ENCODE measurements around the gene DCDC2C.

The DCDC2C gene

DNA sequence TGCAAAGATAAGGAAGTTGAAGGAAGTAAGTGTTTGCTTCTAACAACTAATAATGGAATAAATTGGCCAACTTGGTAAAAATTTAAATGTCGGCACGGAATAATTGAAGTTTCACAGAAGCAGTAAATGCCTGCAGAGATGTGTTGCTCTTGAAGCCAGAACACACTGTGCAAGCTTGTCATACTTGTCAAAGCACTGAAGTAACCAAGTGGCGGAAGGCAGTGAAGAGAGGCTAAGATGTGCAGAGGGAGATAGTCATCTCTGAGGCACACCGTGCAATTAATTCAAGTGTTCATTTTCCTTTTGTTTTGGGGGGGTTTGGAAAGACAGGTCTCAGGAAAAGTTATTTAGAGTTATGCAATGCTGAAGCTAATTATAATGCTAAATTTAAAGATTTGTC lies 5.2 kb downstream of the DCDC2C start:
- no peak for DNase-seq (ENCODE audit: low read depth in 4 of 4, low spot score in 1 of 4)

DNA sequence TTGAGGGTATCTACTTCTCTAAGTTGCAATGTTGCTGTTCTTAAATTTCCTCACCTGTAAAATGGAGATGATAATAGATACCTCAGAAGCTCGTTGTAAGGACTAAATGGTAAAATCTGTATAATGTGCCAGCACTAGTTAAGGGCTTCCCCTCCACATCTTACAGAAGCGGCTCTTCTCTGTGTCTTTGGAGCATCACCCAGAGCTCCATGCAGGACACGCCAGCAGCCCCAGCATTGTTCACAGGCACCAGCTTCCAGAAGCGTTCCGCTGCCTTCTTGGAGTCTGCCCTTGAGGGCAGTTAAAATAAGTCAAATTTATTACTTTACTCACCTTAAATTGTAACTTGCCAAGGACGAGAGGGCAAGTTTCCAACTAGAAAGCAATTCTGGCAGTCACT lies 5.8 kb downstream of the DCDC2C start:
- no peak for DNase-seq (ENCODE audit: low read depth in 4 of 4, low spot score in 1 of 4)

DNA sequence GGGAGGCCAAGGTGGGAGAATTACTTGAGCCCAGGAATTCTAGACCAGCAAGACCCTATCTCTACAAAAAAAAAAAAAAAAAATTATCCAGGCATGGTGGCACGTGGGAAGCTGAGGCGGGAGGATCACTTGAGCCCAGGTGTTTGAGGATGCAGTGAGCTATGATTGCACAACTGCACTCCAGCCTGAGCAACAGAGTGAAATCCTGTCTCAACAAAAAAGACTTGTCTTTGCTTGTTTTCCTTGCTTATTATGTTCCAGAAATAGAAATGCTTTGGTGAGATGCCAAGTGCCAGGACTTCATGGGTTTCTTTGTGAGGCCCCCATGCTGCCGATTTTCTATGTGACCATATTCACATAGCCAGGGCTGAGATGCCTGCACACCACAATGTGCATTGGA lies 9.0 kb downstream of the DCDC2C start:
- DNase-seq (ENCODE audit: low read depth in 4 of 4, low spot score in 1 of 4): no peak

DNA sequence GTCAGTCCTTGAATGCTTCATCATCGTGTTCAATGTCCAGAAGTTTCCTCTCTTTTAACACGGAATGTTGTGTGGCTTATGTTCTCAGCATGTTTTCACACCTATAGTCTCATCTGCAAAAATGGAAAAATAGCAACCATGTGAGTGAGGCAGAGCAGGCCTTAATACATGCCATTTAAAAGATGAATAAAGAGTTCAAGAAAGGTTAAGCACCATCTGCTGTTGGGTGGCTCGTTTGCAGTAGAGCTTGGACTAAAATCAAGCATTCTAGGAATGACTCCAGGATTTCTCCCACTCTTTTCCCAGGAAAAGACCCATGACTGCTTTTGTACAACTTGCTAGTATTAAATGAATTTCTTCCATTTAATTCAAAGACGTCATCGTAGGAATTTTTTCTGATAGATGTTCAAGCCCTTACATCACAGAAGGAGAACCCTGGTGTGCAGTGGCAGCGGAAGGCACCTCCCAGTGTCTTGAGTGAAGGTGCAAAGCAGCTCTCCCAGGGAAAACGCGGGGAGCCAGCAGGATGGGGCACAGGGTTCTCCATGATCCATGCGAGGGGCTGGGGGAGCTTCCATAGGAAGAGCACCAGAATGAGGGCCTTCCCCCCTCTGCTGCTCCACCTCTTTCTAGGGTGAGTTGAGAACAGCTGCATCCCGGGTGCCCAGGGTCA lies 9.6 kb downstream of the DCDC2C start:
- DNase-seq (ENCODE audit: low read depth in 4 of 4, low spot score in 1 of 4): no peak

DNA sequence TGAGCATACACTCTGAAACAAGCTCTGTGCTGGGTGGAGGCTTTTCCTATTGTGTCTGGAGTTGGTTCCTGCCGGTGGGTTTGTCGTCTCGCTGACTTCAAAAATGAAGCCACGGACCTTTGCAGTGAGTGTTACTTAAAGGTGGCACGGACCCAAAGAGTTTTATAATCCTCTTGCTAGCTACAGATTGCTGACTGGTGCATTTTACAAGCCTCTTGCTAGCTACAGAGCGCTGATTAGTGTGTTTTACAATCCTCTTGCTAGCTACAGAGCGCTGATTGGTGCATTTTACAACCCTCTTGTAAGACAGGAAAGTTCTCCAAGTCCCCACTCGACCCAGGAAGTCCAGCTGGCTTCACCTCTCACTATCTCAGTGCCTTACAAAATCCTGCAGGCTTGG lies 15.3 kb downstream of the DCDC2C start:
- DNase-seq (ENCODE audit: low read depth in 4 of 4, low spot score in 1 of 4): no peak

DNA sequence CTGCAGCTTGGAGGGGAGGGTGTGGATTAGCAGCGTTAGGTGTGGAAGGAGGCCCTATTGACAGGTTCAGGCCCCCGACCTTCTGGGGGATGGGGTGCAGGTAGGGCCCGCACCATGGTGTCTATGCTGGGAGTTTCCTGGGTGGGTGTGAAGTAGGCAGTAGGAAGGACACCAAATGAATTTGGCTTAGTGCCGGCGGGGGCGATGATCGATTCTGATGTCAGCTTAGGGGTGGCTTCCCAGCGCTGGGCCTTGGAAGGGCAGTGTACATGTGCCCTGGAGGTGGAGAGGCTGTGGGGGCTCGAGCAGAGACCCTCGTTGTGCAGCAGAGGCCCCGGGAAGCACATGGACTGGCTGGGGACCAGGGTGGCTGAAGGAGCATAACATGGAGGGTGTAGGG lies 21.6 kb downstream of the DCDC2C start:
- DNase-seq (ENCODE audit: low read depth in 4 of 4, low spot score in 1 of 4): no peak

DNA sequence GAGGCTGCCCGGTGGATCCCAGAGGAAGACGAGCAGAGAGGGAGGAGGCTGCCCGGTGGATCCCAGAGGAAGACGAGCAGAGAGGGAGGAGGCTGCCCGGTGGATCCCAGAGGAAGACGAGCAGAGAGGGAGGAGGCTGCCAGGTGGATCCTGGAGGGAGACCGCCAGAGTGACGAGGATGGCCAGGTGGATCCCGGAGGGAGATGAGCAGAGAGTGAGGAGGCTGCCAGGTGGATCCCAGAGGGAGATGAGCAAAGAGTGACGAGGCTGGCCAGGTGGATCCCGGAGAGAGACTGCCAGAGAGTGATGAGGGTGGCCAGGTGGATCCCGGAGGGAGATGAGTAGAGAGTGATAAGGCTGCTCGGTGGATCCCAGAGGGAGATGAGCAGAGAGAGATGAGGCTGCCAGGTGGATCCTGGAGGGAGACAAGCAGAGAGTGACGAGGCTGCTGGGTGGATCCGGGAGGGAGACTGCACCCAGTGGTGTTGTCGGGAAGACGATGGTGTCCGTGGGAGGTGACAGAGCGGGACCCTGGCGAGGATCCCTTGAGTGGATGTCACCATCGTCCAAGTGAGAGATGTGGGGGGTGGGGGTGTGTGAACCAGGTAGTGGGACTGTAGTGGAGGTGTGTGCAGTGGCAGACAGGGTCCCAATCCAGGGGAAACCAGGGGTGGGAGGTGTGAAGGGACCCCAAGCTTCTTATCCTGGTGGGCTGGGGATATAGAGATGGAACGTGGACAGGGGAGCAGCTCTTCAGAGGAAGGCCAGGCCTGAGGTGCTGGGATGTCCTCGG lies 22.3 kb downstream of the DCDC2C start:
- DNase-seq (ENCODE audit: low read depth in 4 of 4, low spot score in 1 of 4): no peak

DNA sequence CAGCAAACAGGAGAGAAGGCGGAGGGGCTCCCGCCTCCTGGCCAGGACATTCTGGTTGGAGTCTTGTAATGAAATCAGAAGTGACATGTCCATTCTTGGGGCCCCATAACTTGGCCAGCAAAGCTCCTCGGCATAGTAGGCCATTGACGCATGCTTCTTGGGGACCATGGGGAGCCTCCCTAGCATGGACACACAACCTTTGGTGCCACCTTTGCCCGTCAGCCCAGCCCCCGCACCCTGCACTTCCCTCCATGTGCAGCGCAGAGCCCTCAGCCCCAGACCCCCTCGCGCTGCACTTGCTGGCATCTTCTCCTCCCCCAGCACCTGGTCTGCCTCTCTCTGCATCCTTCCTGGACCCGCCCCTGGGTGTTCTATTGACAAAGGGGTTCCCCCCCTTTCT lies 23.1 kb downstream of the DCDC2C start:
- DNase-seq (ENCODE audit: low read depth in 4 of 4, low spot score in 1 of 4): no peak

DNA sequence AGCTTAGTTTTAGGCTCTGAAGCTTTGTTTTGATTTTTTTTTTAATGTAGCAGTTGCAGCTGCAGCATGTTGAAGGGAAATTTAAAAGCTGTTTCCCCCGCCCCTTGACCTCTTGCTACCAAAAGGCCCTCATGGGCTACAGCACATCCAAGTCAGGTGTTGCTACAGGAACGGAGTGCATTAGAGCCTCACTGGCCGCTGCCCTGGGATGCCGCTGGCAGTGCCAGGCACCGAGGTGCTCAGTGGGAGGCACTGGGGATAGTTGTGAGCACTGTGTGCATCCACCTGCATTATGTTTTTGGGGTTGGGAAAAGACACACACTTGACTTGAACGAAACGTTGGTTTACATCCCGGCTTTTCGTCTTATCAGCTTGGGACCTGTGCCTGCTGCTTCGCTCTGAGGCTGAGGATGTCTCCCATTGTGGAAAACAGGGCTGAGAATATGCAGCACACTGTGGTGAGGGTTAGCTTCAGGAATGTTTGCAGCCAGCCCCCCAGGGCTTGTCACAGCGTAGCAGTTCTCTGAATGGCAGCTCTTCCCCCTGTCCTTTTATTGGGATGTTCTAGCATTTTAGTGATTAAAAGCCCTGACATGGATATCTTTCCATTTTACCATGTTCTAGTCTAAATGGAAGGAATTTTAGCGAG lies 24.1 kb downstream of the DCDC2C start:
- no peak for DNase-seq (ENCODE audit: low read depth in 4 of 4, low spot score in 1 of 4)

DNA sequence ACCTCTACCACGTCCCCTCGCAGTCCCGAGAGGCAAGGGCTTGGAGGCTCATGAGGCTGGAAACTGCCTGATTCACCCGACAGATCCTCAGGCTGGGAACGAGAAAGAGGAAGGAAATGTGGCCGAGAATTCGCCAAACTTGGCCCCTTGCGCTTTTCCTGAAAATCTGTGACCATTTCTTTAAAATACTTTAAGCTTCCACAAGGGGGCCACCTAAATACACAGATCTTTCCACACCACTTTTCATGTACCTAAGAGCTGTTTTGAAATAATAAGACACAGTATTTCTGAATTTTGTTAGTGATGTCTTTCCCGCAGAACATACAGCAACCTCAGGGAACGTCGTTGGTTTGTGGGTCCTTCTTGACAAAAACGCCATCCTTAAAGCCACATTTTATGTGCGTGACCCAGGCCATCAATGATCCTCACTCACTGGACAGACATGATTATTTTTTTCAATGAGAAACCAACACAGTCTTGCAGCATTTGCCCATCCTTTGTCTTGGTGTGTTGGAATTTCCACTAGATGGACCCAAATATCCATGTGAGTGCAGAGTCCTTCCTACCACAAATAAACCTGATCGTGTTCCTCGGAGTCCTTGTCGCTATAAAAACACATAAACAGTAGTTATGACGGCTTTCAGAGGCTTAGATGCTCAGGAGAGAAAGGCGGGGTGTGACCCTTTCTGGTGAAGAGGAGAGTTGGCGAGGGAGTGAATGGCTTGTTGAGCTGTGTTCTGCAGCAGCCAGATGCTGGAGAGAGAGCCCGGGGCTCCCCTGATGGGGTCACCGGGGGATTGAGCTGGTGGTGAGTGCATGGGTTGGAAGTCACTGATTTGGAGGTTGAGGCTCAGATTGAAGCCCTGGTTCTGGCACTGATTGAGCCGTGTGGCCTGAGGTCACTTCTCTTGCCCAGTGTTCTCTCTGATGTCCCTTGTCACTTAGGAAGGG lies 25.0 kb downstream of the DCDC2C start:
- DNase-seq (ENCODE audit: low read depth in 4 of 4, low spot score in 1 of 4): no peak

DNA sequence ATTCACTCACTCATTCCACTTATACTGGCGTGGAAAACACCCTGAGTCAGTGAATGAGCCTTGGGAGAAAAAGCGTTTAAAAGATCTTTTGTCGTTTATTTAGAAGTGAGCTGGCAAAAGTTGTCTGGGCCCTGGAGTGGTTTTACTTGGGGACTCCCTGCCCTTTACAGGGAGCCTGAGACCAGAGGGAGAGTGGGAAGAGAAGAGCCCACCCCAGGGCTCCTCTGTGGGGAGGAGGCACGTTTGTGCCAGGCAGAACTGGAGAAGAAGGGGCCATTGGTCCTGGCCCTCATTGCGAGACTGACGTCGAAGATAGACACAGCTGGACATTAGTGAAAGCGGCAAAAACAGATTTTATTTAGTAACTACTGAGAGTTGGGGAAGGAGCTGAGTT lies 25.7 kb downstream of the DCDC2C start:
- DNase-seq (ENCODE audit: low read depth in 4 of 4, low spot score in 1 of 4): no peak

DNA sequence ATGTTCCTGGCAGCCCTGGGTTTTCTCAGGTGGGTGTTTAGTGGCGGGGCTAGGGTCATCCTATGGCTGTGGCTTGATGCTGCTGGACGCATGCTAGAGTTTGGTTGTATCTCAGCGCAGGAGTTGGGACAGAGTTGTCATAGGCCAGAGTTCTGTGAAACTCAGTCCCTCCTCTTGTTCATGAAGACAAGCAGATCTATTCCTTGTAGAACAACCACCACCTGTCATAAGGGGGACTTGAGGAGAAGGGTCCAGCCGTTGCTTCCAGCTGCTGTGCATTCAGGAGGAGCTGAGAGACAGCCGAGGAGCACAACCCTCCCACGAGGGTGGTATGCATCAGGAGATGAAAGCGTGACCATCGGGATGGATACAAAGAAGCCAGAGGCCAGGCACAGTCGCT lies 26.4 kb downstream of the DCDC2C start:
- DNase-seq (ENCODE audit: low read depth in 4 of 4, low spot score in 1 of 4): no peak

DNA sequence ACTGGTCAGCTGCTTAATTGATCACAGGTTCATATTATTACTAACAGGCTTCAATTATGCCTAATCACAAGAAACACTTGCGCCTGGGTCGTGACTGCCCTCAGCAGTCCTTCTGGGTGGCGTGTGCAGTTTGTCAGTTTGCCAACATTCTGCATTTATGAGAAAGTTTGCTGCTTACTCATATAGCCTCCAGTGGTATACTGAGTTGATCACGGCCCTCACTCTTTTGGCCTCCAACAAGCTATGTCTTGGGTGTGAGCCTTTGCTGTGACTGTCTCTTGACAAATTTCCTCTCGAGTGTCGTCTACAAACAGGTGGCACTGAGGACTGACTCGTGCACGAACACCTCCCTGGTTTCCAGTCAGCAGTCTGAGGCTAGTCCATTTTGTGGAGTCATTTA lies 27.3 kb downstream of the DCDC2C start:
- no peak for DNase-seq (ENCODE audit: low read depth in 4 of 4, low spot score in 1 of 4)

DNA sequence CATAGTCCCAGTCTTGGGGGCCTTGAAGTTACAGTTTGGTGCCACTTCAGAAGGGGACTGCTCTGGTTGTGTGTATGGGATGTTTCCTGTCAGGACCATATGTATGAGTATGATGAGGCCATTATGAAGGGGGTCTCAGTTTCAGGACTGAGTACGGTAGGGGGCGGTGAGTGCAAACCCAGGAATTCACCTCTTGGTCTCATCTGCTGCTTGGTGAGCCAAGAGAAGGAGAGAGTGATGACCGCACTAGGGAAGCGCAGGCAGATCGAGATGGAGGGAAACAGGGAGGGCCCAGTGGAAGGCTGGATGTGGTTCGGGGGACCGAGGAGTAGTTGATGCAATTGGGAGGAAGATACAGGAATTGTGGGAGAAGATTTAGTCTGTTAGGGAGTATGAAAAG lies 28.5 kb downstream of the DCDC2C start:
- no peak for DNase-seq (ENCODE audit: low read depth in 4 of 4, low spot score in 1 of 4)

DNA sequence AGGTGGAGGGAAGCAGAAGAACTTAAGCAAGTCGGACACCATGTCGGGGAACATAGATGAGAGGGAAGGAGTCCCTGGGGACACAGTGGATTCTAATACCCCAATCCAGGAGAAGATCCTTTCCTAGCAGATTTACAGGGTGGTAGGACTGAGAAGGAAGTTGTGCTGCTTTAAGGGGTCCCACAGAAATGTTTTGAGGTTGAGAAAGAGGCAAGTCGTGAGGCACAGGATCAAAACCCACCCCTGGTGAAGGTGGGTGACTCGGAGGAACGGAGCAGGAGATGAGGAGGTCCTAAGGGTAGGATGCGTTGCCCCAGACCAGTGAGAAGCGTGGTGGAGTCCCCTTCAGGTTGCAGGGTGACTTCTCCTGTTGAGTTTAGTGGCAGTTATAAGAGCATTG lies 32.7 kb downstream of the DCDC2C start:
- no peak for DNase-seq (ENCODE audit: low read depth in 4 of 4, low spot score in 1 of 4)

DNA sequence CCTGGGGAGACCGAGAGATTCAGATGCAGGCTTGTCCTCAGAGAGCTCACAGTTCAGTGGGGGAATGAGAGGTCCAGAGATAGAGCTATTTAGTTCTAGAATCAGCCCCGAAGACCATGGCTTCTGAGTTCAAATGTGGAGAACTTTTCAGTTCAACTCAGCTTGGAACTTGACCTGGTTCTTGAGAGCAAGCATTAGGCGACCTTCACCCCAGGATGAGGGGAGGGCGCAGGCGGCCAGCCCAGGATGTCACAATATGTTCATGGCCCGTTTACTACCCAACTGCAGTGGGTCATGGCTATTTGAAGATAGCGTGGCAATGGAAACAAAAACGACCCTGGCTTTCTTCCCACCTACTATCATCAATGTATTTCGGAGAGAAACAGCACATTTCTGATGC lies 33.8 kb downstream of the DCDC2C start:
- no peak for DNase-seq (ENCODE audit: low read depth in 4 of 4, low spot score in 1 of 4)

DNA sequence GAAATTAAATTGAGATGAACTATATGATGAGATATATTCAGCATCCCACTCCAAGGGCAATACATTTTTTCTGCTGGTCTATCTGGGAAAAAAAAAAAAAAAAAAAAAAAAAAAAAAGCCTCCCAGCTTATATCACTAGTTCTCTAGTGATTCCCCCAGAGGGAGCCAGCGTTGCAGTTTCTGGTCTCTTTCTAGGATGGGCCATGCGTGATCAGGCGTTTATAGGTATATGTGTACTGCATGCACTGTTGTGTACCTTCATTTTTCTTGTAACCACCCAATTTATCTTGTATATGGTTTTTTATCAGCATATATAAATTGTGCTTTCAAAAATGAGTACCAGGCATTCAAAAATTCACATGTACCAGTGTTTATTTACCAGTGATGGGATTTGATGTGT lies 35.1 kb downstream of the DCDC2C start:
- no peak for DNase-seq (ENCODE audit: low read depth in 4 of 4, low spot score in 1 of 4)

DNA sequence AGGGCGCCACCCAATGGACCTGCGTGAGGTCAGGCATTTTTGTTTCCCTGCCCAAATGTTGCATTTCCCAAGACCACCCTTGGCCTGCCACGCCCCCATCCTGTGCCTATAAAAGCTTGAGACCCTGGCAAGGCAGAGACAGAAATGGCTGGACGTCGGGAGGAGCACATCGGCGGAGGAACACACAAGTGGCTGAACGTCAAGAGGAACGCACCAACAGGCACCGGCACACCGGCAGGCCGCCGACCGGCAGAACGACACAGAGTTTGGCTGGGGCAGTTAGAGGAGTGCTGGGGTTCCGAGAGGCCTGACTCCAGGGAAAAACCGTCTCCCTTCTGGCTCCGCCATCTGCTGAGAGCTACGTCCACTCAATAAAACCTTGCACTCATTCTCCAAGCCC lies 35.9 kb downstream of the DCDC2C start:
- no peak for DNase-seq (ENCODE audit: low read depth in 4 of 4, low spot score in 1 of 4)

DNA sequence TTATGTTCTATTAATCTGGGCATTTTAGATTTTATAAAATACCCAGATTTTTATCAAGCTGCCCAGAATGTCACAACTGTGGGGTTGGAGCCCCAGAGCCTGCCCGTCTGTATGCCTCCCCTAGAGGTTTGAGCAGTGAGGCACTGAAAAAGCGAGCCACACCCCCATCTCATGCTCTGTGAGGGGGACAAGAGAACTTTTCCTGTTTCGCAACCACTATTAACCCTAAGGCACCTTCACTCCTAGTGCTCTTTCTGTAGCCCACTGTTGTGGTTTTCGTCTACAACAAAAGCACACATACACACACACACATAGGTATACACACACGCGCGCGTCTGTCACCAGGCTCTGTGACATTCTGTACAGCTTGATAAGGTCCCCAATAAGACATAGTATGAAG lies 38.0 kb downstream of the DCDC2C start:
- no peak for DNase-seq (ENCODE audit: low read depth in 4 of 4, low spot score in 1 of 4)

DNA sequence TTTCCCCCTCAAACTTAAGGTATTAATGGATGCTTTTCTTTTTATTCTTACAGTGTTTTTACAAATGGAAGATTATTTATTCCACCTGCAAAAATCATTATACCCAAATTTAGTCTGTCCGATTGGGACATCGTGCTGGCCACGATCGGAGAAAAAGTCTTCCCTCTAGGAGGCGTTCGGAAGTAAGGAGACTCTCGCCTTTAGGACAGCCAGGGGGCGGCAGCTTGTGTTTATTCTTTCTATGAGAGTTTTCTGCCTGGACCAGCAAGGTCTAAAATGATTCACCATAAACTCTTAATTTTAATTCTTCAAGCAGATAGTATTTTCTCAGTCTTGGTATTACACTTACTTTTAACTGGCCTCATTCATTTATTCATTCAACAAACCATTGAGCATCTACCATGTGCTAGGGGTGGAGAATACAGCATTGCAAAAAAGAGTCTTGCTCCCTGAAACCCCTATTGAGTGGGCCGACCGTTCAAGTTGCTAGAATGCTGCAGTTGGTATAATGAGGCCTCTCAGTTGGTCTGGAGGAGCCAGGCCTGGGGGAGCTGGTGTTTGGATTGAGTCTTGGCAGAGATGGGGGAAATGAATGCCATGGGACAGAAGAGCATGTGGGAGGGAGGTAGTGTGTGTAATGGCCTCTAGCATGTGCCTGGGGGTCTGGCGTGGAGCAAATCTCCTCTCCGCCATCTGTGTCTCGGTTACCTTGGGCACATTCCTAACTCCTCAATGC lies 38.7 kb downstream of the DCDC2C start:
- no peak for DNase-seq (ENCODE audit: low read depth in 4 of 4, low spot score in 1 of 4)

All from stimulated activated CD4-positive, alpha-beta T cell treated with anti-CD3 and anti-CD28 coated beads, Interleukin-1b, Interleukin-23, amount 100 ng/mL, for 24 hours (primary cell).